Epithelial cell of proximal tubule (primary cell): ENCODE measurements around the gene OPCML. TPM values are rescaled to one million over a fixed set of nuclear protein-coding genes. Genes with fewer than 3 reads are reported as not detected.

ENCODE experiments used
- DNase-seq: peaks from one replicate; pipeline ENCODE4 v3.0.0-alpha.2; 2011; ENCODE audit warnings: low read depth
- H3K4me3 ChIP-seq: 2 replicates; pipeline ENCODE4 v1.5.1; 2011; ENCODE audit warnings: low read depth, mild to moderate bottlenecking, low read length
- CTCF ChIP-seq: conservative IDR thresholded peaks from 2 replicates; pipeline ENCODE4 v1.5.1; 2012; ENCODE audit warnings: low read depth, mild to moderate bottlenecking, low read length
- total RNA-seq: library from RNA; depleted of rRNA; stranded (reverse); fragments of >200 nt; gene quantifications from 2 replicates; pipeline ENCODE4 v1.2.3, GENCODE V29; 2015

OPCML gene
- total RNA-seq, 1 donor from 2014 or later, result not detected

GRCh38 chr11:132982772-132983640 is 549.3 kb downstream of the OPCML start:
- H3K4me3 ChIP-seq, result no peak overlapping the region
- no peak for TF ChIP-seq CTCF
- DNase-seq, result no peak

- no peak for TF ChIP-seq CTCF
- DNase-seq, result no peak
- no peak overlapping the region for H3K4me3 ChIP-seq
Observed at GRCh38 chr11:132981131-132981956, 551.0 kb downstream of the OPCML start.

GRCh38 chr11:132980670-132981069 is 551.6 kb downstream of the OPCML start:
- TF ChIP-seq CTCF, result no peak
- DNase-seq, result no peak
- no peak overlapping the region for H3K4me3 ChIP-seq

GRCh38 chr11:132977746-132978145 is 554.6 kb downstream of the OPCML start:
- DNase-seq, result no peak
- TF ChIP-seq CTCF, result no peak
- H3K4me3 ChIP-seq, result no peak overlapping the region

- TF ChIP-seq CTCF, result no peak
- DNase-seq, result no peak
- H3K4me3 ChIP-seq, result no peak overlapping the region
Observed at GRCh38 chr11:132977241-132977640, 555.1 kb downstream of the OPCML start.

- no peak for DNase-seq
- H3K4me3 ChIP-seq, result no peak overlapping the region
- TF ChIP-seq CTCF, result no peak
Observed at GRCh38 chr11:132976115-132976514, 556.2 kb downstream of the OPCML start.
